Endothelial cell (in vitro differentiated cells): Measurements from ENCODE around the gene RND1. TPM values are rescaled to one million over a fixed set of nuclear protein-coding genes. Genes with fewer than 3 reads are reported as not detected.

Experiments used
- DNase-seq: peaks from one replicate; pipeline ENCODE4 v3.0.0; 2021; ENCODE audit warnings: low spot score
- H3K27ac Mint-ChIP-seq: one replicate; pipeline ENCODE4 v1.8.0; 2021; ENCODE audit warnings: mixed read lengths, inconsistent platforms; ENCODE audit not compliant: unreplicated experiment
- H3K27me3 Mint-ChIP-seq: one replicate; pipeline ENCODE4 v1.8.0; 2021; ENCODE audit warnings: mild to moderate bottlenecking, moderate library complexity, mixed read lengths, inconsistent platforms; ENCODE audit not compliant: unreplicated experiment
- H3K36me3 Mint-ChIP-seq: one replicate; pipeline ENCODE4 v1.8.0; 2021; ENCODE audit warnings: mild to moderate bottlenecking, low read depth, mixed read lengths, inconsistent platforms; ENCODE audit not compliant: unreplicated experiment
- H3K4me1 Mint-ChIP-seq: one replicate; pipeline ENCODE4 v1.8.0; 2021; ENCODE audit warnings: mild to moderate bottlenecking, mixed read lengths, inconsistent platforms; ENCODE audit not compliant: unreplicated experiment
- H3K4me3 Mint-ChIP-seq: one replicate; pipeline ENCODE4 v1.8.0; 2021; ENCODE audit warnings: mild to moderate bottlenecking, mixed read lengths, inconsistent platforms; ENCODE audit not compliant: unreplicated experiment
- H3K9me3 Mint-ChIP-seq: one replicate; pipeline ENCODE4 v1.8.0; 2021; ENCODE audit warnings: mixed read lengths, inconsistent platforms; ENCODE audit not compliant: unreplicated experiment
- total RNA-seq: library from RNA; stranded (reverse); fragmentation: NEBNext Ultra II Directional; extraction: Animal tissue kit (Norgen Biotek cat#: 25700); gene quantifications from one replicate; pipeline ENCODE4 v1.2.1, GENCODE V29; 2021; ENCODE audit not compliant: unreplicated experiment
- TF ChIP-seq, protein P1 (sequence below): fragments of 200-600 bp; sonication (generic); IDR thresholded peaks from one replicate; pipeline ENCODE4 v1.5.0; 2021; ENCODE audit warnings: antibody characterized with exemption; ENCODE audit not compliant: unreplicated experiment

Gene RND1
- total RNA-seq, 1 donor from 2014 or later: 1.0 TPM

GRCh38 chr12:48903363-48903981 is 37.8 kb upstream of the RND1 start:
- no peak for DNase-seq

GRCh38 chr12:48901278-48901677 is 35.6 kb upstream of the RND1 start:
- TF ChIP-seq, protein P1, sequence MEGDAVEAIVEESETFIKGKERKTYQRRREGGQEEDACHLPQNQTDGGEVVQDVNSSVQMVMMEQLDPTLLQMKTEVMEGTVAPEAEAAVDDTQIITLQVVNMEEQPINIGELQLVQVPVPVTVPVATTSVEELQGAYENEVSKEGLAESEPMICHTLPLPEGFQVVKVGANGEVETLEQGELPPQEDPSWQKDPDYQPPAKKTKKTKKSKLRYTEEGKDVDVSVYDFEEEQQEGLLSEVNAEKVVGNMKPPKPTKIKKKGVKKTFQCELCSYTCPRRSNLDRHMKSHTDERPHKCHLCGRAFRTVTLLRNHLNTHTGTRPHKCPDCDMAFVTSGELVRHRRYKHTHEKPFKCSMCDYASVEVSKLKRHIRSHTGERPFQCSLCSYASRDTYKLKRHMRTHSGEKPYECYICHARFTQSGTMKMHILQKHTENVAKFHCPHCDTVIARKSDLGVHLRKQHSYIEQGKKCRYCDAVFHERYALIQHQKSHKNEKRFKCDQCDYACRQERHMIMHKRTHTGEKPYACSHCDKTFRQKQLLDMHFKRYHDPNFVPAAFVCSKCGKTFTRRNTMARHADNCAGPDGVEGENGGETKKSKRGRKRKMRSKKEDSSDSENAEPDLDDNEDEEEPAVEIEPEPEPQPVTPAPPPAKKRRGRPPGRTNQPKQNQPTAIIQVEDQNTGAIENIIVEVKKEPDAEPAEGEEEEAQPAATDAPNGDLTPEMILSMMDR: no peak
- Mint-ChIP-seq H3K27me3 (no peaks in the 10 kb centered on the region), H3K9me3 (no peaks in the 10 kb centered on the region), H3K36me3 (no peaks in the 10 kb centered on the region), H3K4me3 (no peak overlapping the region), H3K4me1 (peaks cover 3% of the 10 kb centered on the region), H3K27ac (no peak overlapping the region)
- no peak for DNase-seq

More at GRCh38 chr12:48903363-48903981, 37.8 kb upstream of the RND1 start:
- H3K27me3 Mint-ChIP-seq: peaks cover 3% of the 10 kb centered on the region
- peak overlapping the region; percentile 5 for H3K27ac Mint-ChIP-seq
- H3K36me3 Mint-ChIP-seq: no peaks in the 10 kb centered on the region
- TF ChIP-seq, protein P1: no peak
- peaks cover 3% of the 10 kb centered on the region for H3K4me1 Mint-ChIP-seq
- H3K9me3 Mint-ChIP-seq: no peaks in the 10 kb centered on the region
- no peak overlapping the region for H3K4me3 Mint-ChIP-seq

DNA sequence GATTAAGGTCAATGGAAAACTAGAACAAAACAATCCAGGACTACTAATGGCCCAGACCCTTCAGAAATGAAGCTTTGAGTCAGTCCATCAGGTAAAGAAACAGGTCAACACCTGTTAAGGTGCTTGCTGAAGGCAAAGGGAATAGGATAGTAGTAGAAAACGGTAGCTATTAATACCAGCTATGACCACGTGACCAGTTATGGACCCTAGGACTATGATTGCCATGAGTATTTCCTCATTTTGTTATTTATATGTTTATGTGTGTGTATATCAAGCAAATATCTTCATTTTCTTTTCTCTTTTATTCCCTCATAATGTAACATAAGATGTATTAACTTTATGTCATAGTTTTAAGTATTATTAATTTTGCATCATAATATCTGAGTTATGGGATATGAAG is 34.0 kb upstream of the RND1 start:
- Mint-ChIP-seq H3K9me3 (no peaks in the 10 kb centered on the region), H3K36me3 (no peaks in the 10 kb centered on the region), H3K27ac (no peak overlapping the region), H3K27me3 (no peaks in the 10 kb centered on the region), H3K4me1 (peaks cover 1% of the 10 kb centered on the region), H3K4me3 (no peak overlapping the region)
- no peak for DNase-seq
- TF ChIP-seq, protein P1: no peak

DNA sequence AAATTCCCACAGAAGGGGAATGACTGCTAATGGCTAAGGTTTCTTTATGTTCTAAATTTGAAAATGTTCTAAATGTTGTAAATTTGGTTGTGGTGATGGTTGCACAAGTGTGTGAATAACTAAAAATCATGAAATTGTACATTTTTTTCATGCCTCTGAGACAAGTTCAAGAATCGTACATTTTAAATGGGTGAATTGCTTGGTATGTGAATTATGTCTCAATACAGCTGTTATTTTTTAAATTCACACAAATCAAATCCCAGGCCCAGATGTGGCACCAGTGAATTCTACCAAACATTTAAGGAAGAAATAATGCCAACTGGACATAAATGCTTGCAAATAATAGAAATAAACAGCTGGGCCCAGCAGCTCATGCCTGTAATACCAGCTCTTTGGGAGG is 28.6 kb upstream of the RND1 start:
- H3K4me3 Mint-ChIP-seq: no peak overlapping the region
- no peaks in the 10 kb centered on the region for H3K4me1 Mint-ChIP-seq
- no peak overlapping the region for H3K27ac Mint-ChIP-seq
- DNase-seq: no peak
- TF ChIP-seq, protein P1: no peak
- H3K27me3 Mint-ChIP-seq: peaks cover 9% of the 10 kb centered on the region
- no peaks in the 10 kb centered on the region for H3K9me3 Mint-ChIP-seq
- H3K36me3 Mint-ChIP-seq: no peaks in the 10 kb centered on the region

DNA sequence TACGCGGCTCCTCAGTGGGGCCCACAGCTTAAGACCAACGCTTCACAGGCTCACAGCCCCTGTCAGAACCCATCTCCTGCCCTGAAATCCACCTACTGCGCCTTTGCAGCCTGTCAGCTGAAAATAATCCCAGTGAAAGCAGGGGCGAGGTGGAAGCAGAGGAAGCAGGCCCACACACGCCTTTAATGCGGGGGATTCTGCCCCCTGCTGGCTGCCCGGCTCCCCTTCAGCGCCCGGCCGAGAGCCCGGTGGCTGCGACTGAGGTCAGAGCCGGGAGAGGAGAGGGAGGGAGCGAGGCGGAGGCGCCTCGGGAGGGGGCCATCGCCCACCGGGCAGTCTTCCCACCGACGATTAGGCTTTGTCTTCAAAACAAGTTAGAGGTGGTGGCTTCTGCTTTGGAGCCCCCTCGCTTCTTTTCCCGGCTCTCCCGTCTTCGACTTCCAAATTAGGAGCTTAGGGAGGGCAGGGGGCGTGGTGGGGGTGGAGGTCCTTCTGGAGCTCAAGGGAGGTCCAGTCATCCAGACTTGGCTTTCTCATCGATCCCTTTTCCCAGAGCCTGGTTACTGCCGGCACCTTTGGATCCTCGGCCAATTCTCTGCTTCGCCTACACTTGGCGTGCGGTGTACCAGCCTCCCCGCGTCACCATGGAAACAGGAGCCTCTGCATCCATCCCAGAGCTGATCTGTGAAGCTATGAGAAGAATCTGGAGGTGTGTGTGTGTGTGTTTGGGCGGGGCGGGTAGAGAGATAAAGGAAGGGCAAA is 25.2 kb upstream of the RND1 start:
- peak; percentile 94 for DNase-seq
- no peak overlapping the region for H3K27ac Mint-ChIP-seq

More for the DNA sequence above, 25.2 kb upstream of the RND1 start:
- peaks cover 11% of the 10 kb centered on the region for H3K27me3 Mint-ChIP-seq
- no peaks in the 10 kb centered on the region for H3K4me1 Mint-ChIP-seq
- H3K9me3 Mint-ChIP-seq: no peaks in the 10 kb centered on the region
- peaks cover 2% of the 10 kb centered on the region for H3K36me3 Mint-ChIP-seq
- H3K4me3 Mint-ChIP-seq: peak overlapping the region; percentile 57
- TF ChIP-seq, protein P1: peak; percentile 88
